HepG2 (cell line): ENCODE results near the gene PARS2. TPM values are rescaled to one million over a fixed set of nuclear protein-coding genes. Genes with fewer than 3 reads are reported as not detected.
A peak's percentile ranks its signal among the peaks of the same experiment; 100 is the strongest.

Source experiments
- CENPT ChIP-seq: sonication (generic); formaldehyde crosslinking; IDR thresholded peaks from 2 replicates; pipeline ENCODE4 v1.8.0; 2022; ENCODE audit warnings: low read depth, mild to moderate bottlenecking, moderate library complexity, missing genetic modification reagents
- HDAC2 ChIP-seq: sonication (generic); formaldehyde crosslinking; IDR thresholded peaks from 2 replicates; pipeline ENCODE4 v1.4.0; 2020; ENCODE audit warnings: missing genetic modification reagents
- IRX3 ChIP-seq: sonication (generic); formaldehyde crosslinking; IDR thresholded peaks from 2 replicates; pipeline ENCODE4 v1.8.1; 2023; ENCODE audit warnings: mild to moderate bottlenecking, low read depth, missing genetic modification reagents, borderline replicate concordance
- KDM5A ChIP-seq: fragments of 200-600 bp; sonication (generic); IDR thresholded peaks from 2 replicates; pipeline ENCODE4 v1.7.0; 2018; ENCODE audit warnings: antibody characterized with exemption, mild to moderate bottlenecking, low read length, borderline replicate concordance
- MNT ChIP-seq: fragments of 450-650 bp; IDR thresholded peaks from 2 replicates; pipeline ENCODE4 v1.6.1; 2016
- THYN1 ChIP-seq: sonication (generic); formaldehyde crosslinking; IDR thresholded peaks from 2 replicates; pipeline ENCODE4 v1.8.1; 2023; ENCODE audit warnings: low read depth, mild to moderate bottlenecking, moderate library complexity, missing genetic modification reagents, borderline replicate concordance
- ZNF143 ChIP-seq: sonication (generic); formaldehyde crosslinking; IDR thresholded peaks from 2 replicates; pipeline ENCODE4 v1.4.0; 2020; ENCODE audit warnings: missing genetic modification reagents
- ZNF576 ChIP-seq: sonication (generic); formaldehyde crosslinking; IDR thresholded peaks from 2 replicates; pipeline ENCODE4 v1.4.0; 2020; ENCODE audit warnings: mild to moderate bottlenecking, missing genetic modification reagents
- ZNF629 ChIP-seq: sonication (generic); formaldehyde crosslinking; conservative IDR thresholded peaks from 2 replicates; pipeline ENCODE4 v1.5.0; 2020; ENCODE audit warnings: missing genetic modification reagents
- ZNF747 ChIP-seq: sonication (generic); formaldehyde crosslinking; IDR thresholded peaks from 2 replicates; pipeline ENCODE4 v1.8.1; 2023; ENCODE audit warnings: missing genetic modification reagents, mild to moderate bottlenecking, borderline replicate concordance
- polyA plus RNA-seq, 8 experiments: library from polyadenylated mRNA; depleted of rRNA in 3 of 8; stranded (reverse) in 7 of 8; unstranded in 1 of 8; fragments of >200 nt; fragmentation: Illumina TruSeq in 4 of 8; extraction: Trizol in 4 of 8; gene quantifications; 2 replicates each; pipeline versions ENCODE4 v1.2.1 to v1.2.3, GENCODE V29; 2011 to 2016; ENCODE audit warnings: low read depth in 4 of 8, missing spikeins in 1 of 8, mixed read lengths in 1 of 8; ENCODE audit not compliant: insufficient read depth in 1 of 8
- total RNA-seq, 5 experiments: library from RNA; depleted of rRNA; stranded (reverse); fragments of >200 nt; fragmentation: Illumina TruSeq; extraction: Trizol; gene quantifications; 2 replicates each; pipeline ENCODE4 v1.2.3, GENCODE V29; 2016; ENCODE audit warnings: low read depth in 1 of 5
- TF ChIP-seq, protein P1 (sequence below): sonication (generic); formaldehyde crosslinking; IDR thresholded peaks from 2 replicates; pipeline ENCODE4 v1.8.1; 2023; ENCODE audit warnings: mild to moderate bottlenecking, inconsistent platforms, moderate library complexity, missing genetic modification reagents, borderline replicate concordance
- TF ChIP-seq, protein P2 (sequence below): sonication (generic); formaldehyde crosslinking; IDR thresholded peaks from 2 replicates; pipeline ENCODE4 v1.4.0; 2020; ENCODE audit warnings: mild to moderate bottlenecking, missing genetic modification reagents

The PARS2 gene
- total and polyA plus RNA-seq, 2 of the 13 experiments (the other 11 are each of a cell fraction or from before 2014, with no cell fraction given) = 2.4 to 4.6 TPM

GRCh38 chr1:54716299-54717047 lies 47.9 kb downstream of the PARS2 start (continued):
- TF ChIP-seq ZNF576 (CRISPR knock-in tag) = no peak
- no peak for TF ChIP-seq HDAC2 (CRISPR knock-in tag)
- TF ChIP-seq ZNF747 (CRISPR knock-in tag) = no peak
- no peak for TF ChIP-seq THYN1 (CRISPR knock-in tag)
- TF ChIP-seq CENPT = no peak
- peak; percentile 69 for TF ChIP-seq KDM5A
- TF ChIP-seq, protein P1, sequence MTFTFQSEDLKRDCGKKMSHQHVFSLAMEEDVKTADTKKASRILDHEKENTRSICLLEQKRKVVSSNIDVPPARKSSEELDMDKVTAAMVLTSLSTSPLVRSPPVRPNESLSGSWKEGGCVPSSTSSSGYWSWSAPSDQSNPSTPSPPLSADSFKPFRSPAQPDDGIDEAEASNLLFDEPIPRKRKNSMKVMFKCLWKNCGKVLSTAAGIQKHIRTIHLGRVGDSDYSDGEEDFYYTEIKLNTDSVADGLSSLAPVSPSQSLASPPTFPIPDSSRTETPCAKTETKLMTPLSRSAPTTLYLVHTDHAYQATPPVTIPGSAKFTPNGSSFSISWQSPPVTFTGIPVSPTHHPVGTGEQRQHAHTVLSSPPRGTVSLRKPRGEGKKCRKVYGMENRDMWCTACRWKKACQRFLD (CRISPR knock-in tag) = no peak
- TF ChIP-seq, protein P2, sequence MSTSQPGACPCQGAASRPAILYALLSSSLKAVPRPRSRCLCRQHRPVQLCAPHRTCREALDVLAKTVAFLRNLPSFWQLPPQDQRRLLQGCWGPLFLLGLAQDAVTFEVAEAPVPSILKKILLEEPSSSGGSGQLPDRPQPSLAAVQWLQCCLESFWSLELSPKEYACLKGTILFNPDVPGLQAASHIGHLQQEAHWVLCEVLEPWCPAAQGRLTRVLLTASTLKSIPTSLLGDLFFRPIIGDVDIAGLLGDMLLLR = no peak
- TF ChIP-seq MNT = no peak
- no peak for TF ChIP-seq IRX3
- no peak for TF ChIP-seq ZNF143 (CRISPR knock-in tag)
- TF ChIP-seq ZNF629 (CRISPR knock-in tag) = peak; percentile 93
